Measurements from ENCODE around the gene ULK1.

ULK1 gene

GRCh38 chr12:131909081-131909751 is 14.8 kb downstream of the ULK1 start:
- DNase-seq = no peak

- no peak for DNase-seq
These were observed 15.4 kb downstream of the ULK1 start for GRCh38 chr12:131909752-131910219.

- DNase-seq = no peak
These were observed 16.0 kb downstream of the ULK1 start for GRCh38 chr12:131910302-131911027.

GRCh38 chr12:131911028-131911650 is 16.7 kb downstream of the ULK1 start:
- DNase-seq = no peak

GRCh38 chr12:131911851-131912477 is 17.5 kb downstream of the ULK1 start:
- DNase-seq = no peak

- no peak for DNase-seq
These were observed 18.3 kb downstream of the ULK1 start for GRCh38 chr12:131912518-131913274.

- DNase-seq = no peak
These were observed 19.2 kb downstream of the ULK1 start for GRCh38 chr12:131913666-131914065.

- no peak for DNase-seq
These were observed 19.8 kb downstream of the ULK1 start for GRCh38 chr12:131914179-131914702.

GRCh38 chr12:131915000-131915689 is 20.7 kb downstream of the ULK1 start:
- no peak for DNase-seq

GRCh38 chr12:131915823-131916222 is 21.4 kb downstream of the ULK1 start:
- no peak for DNase-seq

- no peak for DNase-seq
These were observed 22.1 kb downstream of the ULK1 start for GRCh38 chr12:131916306-131917138.

- no peak for DNase-seq
These were observed 22.8 kb downstream of the ULK1 start for GRCh38 chr12:131917139-131917710.

GRCh38 chr12:131917711-131918306 is 23.4 kb downstream of the ULK1 start:
- DNase-seq = no peak

GRCh38 chr12:131918311-131919050 is 24.1 kb downstream of the ULK1 start:
- DNase-seq = no peak

GRCh38 chr12:131919051-131919347 is 24.6 kb downstream of the ULK1 start:
- no peak for DNase-seq

- no peak for DNase-seq
These were observed 25.1 kb downstream of the ULK1 start for GRCh38 chr12:131919366-131920156.

- DNase-seq = no peak
These were observed 25.7 kb downstream of the ULK1 start for GRCh38 chr12:131920157-131920508.

- no peak for DNase-seq
These were observed 26.7 kb downstream of the ULK1 start for GRCh38 chr12:131920902-131921840.
